Mammary epithelial cell (primary cell): ENCODE data around the gene ASCC3.

Experiments
- CTCF ChIP-seq, 2 donors: IDR thresholded peaks in 1 of 2; conservative IDR thresholded peaks in 1 of 2; 2 replicates each; pipeline ENCODE4 v1.5.1; 2011 to 2012; ENCODE audit warnings: inconsistent platforms in 2 of 2, low read length in 2 of 2, mild to moderate bottlenecking in 2 of 2, control low read depth in 1 of 2, low read depth in 1 of 2; ENCODE audit not compliant: insufficient read depth in 1 of 2; ENCODE audit errors: extremely low read depth in 1 of 2
- EZH2 ChIP-seq: IDR thresholded peaks from 2 replicates; pipeline ENCODE4 v1.6.1; 2012; ENCODE audit warnings: low read length, inconsistent platforms, borderline replicate concordance

- no peak for TF ChIP-seq CTCF (conservative IDR thresholded peaks at IDR 0.05 in 1 of 2, IDR thresholded peaks at IDR 0.05 in 1 of 2; ENCODE audit: extremely low read depth in 1 of 2, insufficient read depth in 1 of 2, low read depth in 1 of 2, low read length in 2 of 2)
- no peak for TF ChIP-seq EZH2
Observed at GRCh38 chr6:100488244-100488643, 392.9 kb downstream of the ASCC3 start.
